Liver (tissue), 3 donors: ENCODE results near the gene KLHDC7B.

Source experiments
- EGR1 ChIP-seq, 2 donors: IDR thresholded peaks; 2 replicates each; pipeline ENCODE4 v1.6.1; 2016 to 2018; ENCODE audit warnings: antibody characterized with exemption in 2 of 2, low read depth in 2 of 2
- FOXA1 ChIP-seq: IDR thresholded peaks from 2 replicates; pipeline ENCODE4 v1.6.1; 2016; ENCODE audit warnings: antibody characterized with exemption
- GABPA ChIP-seq, 2 donors: IDR thresholded peaks in 1 of 2; conservative IDR thresholded peaks in 1 of 2; 2 replicates each; pipeline ENCODE4 v1.6.1; 2016; ENCODE audit warnings: antibody characterized with exemption in 2 of 2, mild to moderate bottlenecking in 1 of 2, moderate library complexity in 1 of 2
- JUND ChIP-seq, 2 donors: IDR thresholded peaks; 2 replicates each; pipeline ENCODE4 v1.6.1; 2016; ENCODE audit warnings: antibody characterized with exemption in 2 of 2
- RAD21 ChIP-seq, 2 donors: IDR thresholded peaks; 2 replicates each; pipeline ENCODE4 v1.6.1; 2016; ENCODE audit warnings: antibody characterized with exemption in 2 of 2, mild to moderate bottlenecking in 2 of 2
- RXRA ChIP-seq, 2 donors: IDR thresholded peaks; 2 replicates each; pipeline ENCODE4 v1.6.1; 2017 to 2018; ENCODE audit warnings: antibody characterized with exemption in 2 of 2, mild to moderate bottlenecking in 1 of 2
- SP1 ChIP-seq: IDR thresholded peaks from 2 replicates; pipeline ENCODE4 v1.6.1; 2018; ENCODE audit warnings: antibody characterized with exemption, mild to moderate bottlenecking
- TAF1 ChIP-seq: conservative IDR thresholded peaks from 2 replicates; pipeline ENCODE4 v1.6.1; 2016; ENCODE audit warnings: antibody characterized with exemption, mild to moderate bottlenecking
- YY1 ChIP-seq: IDR thresholded peaks from 2 replicates; pipeline ENCODE4 v1.6.1; 2016; ENCODE audit warnings: antibody characterized with exemption, mild to moderate bottlenecking
- TF ChIP-seq, protein P1 (sequence below): fragments of 150-350 bp; IDR thresholded peaks from 2 replicates; pipeline ENCODE4 v1.5.1; 2017; ENCODE audit warnings: improper control_type of control experiment, low read depth, low read length; ENCODE audit not compliant: missing input control
- TF ChIP-seq, protein P2 (sequence below): IDR thresholded peaks from 2 replicates; pipeline ENCODE4 v1.6.1; 2016; ENCODE audit warnings: antibody characterized with exemption
- TF ChIP-seq, protein P3 (sequence below): IDR thresholded peaks from 2 replicates; pipeline ENCODE4 v1.6.1; 2016; ENCODE audit warnings: antibody characterized with exemption
- TF ChIP-seq, protein P4 (sequence below): IDR thresholded peaks from 2 replicates; pipeline ENCODE4 v1.6.1; 2016; ENCODE audit warnings: antibody characterized with exemption
- TF ChIP-seq, protein P5 (sequence below): IDR thresholded peaks from 2 replicates; pipeline ENCODE4 v1.6.1; 2016; ENCODE audit warnings: antibody characterized with exemption, mild to moderate bottlenecking
- donor health status: healthy.
- donor health status: healthy.

DNA sequence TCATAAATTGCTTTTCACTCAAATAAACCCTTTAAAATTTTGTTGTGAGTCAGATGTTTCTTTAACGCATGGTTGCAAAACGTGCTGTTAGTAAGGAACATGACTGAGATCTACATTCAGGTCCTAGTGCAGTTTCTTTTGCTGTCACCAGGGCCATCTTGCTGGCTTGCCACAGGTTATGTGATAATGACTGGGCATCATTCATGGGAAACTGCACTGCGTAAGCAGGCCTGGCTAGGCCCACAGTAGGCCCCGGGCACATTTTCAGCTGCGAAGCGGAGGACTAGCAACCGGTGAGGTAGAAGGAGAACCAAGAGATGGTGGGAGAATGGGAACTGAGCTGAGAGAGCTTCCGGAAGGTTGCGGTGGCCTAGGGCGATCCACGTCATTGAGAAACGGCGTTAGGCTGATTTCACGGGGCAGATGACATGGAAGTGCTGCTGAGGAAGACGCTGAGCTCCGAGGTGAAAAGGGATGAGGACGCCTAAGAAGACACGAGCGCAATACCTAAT lies 3.2 kb upstream of the KLHDC7B start:
- TF ChIP-seq, protein P1, sequence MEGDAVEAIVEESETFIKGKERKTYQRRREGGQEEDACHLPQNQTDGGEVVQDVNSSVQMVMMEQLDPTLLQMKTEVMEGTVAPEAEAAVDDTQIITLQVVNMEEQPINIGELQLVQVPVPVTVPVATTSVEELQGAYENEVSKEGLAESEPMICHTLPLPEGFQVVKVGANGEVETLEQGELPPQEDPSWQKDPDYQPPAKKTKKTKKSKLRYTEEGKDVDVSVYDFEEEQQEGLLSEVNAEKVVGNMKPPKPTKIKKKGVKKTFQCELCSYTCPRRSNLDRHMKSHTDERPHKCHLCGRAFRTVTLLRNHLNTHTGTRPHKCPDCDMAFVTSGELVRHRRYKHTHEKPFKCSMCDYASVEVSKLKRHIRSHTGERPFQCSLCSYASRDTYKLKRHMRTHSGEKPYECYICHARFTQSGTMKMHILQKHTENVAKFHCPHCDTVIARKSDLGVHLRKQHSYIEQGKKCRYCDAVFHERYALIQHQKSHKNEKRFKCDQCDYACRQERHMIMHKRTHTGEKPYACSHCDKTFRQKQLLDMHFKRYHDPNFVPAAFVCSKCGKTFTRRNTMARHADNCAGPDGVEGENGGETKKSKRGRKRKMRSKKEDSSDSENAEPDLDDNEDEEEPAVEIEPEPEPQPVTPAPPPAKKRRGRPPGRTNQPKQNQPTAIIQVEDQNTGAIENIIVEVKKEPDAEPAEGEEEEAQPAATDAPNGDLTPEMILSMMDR = peak; percentile 19
- no peak for TF ChIP-seq YY1
- TF ChIP-seq, protein P2, sequence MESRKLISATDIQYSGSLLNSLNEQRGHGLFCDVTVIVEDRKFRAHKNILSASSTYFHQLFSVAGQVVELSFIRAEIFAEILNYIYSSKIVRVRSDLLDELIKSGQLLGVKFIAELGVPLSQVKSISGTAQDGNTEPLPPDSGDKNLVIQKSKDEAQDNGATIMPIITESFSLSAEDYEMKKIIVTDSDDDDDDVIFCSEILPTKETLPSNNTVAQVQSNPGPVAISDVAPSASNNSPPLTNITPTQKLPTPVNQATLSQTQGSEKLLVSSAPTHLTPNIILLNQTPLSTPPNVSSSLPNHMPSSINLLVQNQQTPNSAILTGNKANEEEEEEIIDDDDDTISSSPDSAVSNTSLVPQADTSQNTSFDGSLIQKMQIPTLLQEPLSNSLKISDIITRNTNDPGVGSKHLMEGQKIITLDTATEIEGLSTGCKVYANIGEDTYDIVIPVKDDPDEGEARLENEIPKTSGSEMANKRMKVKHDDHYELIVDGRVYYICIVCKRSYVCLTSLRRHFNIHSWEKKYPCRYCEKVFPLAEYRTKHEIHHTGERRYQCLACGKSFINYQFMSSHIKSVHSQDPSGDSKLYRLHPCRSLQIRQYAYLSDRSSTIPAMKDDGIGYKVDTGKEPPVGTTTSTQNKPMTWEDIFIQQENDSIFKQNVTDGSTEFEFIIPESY = no peak
- TF ChIP-seq RXRA (IDR thresholded peaks at IDR 0.05) = no peak
- TF ChIP-seq FOXA1 = no peak
- no peak for TF ChIP-seq TAF1
- no peak for TF ChIP-seq SP1
- TF ChIP-seq, protein P3, sequence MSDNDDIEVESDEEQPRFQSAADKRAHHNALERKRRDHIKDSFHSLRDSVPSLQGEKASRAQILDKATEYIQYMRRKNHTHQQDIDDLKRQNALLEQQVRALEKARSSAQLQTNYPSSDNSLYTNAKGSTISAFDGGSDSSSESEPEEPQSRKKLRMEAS = no peak
- TF ChIP-seq, protein P4, sequence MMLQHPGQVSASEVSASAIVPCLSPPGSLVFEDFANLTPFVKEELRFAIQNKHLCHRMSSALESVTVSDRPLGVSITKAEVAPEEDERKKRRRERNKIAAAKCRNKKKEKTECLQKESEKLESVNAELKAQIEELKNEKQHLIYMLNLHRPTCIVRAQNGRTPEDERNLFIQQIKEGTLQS = no peak
- TF ChIP-seq, protein P5, sequence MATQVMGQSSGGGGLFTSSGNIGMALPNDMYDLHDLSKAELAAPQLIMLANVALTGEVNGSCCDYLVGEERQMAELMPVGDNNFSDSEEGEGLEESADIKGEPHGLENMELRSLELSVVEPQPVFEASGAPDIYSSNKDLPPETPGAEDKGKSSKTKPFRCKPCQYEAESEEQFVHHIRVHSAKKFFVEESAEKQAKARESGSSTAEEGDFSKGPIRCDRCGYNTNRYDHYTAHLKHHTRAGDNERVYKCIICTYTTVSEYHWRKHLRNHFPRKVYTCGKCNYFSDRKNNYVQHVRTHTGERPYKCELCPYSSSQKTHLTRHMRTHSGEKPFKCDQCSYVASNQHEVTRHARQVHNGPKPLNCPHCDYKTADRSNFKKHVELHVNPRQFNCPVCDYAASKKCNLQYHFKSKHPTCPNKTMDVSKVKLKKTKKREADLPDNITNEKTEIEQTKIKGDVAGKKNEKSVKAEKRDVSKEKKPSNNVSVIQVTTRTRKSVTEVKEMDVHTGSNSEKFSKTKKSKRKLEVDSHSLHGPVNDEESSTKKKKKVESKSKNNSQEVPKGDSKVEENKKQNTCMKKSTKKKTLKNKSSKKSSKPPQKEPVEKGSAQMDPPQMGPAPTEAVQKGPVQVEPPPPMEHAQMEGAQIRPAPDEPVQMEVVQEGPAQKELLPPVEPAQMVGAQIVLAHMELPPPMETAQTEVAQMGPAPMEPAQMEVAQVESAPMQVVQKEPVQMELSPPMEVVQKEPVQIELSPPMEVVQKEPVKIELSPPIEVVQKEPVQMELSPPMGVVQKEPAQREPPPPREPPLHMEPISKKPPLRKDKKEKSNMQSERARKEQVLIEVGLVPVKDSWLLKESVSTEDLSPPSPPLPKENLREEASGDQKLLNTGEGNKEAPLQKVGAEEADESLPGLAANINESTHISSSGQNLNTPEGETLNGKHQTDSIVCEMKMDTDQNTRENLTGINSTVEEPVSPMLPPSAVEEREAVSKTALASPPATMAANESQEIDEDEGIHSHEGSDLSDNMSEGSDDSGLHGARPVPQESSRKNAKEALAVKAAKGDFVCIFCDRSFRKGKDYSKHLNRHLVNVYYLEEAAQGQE = no peak
- no peak for TF ChIP-seq RAD21 (IDR thresholded peaks at IDR 0.05)
- no peak for TF ChIP-seq JUND (IDR thresholded peaks at IDR 0.05)
- TF ChIP-seq EGR1 (IDR thresholded peaks at IDR 0.05; ENCODE audit: low read depth in 2 of 2) = no peak
- no peak for TF ChIP-seq GABPA (IDR thresholded peaks at IDR 0.05 in 1 of 2, conservative IDR thresholded peaks at IDR 0.05 in 1 of 2)
